ENCODE results near the gene FAM168A.

DNA sequence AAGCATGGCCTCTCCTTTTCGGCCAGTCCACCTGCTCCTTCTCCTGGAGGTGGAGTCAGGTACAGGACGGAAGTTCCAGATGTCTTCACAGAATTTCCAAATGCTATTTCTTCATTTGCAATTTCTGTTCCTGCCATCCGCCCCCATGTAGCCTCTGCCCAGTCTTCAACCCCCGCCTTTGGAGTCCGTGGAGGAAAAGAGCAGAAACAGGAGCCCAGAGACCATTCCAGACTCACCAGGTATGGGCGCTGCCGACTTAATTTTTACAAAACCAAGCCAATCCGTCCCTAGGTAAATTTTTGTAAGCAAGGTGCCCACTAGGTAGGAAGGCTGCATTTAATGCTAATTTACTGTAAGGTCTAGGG, 192.8 kb downstream of the FAM168A start:
- TF ChIP-seq, protein P1, sequence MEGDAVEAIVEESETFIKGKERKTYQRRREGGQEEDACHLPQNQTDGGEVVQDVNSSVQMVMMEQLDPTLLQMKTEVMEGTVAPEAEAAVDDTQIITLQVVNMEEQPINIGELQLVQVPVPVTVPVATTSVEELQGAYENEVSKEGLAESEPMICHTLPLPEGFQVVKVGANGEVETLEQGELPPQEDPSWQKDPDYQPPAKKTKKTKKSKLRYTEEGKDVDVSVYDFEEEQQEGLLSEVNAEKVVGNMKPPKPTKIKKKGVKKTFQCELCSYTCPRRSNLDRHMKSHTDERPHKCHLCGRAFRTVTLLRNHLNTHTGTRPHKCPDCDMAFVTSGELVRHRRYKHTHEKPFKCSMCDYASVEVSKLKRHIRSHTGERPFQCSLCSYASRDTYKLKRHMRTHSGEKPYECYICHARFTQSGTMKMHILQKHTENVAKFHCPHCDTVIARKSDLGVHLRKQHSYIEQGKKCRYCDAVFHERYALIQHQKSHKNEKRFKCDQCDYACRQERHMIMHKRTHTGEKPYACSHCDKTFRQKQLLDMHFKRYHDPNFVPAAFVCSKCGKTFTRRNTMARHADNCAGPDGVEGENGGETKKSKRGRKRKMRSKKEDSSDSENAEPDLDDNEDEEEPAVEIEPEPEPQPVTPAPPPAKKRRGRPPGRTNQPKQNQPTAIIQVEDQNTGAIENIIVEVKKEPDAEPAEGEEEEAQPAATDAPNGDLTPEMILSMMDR (IDR thresholded peaks at IDR 0.05; ENCODE audit: poor library complexity) = no peak
- no peak for TF ChIP-seq EZH2 (IDR thresholded peaks at IDR 0.05; ENCODE audit: borderline replicate concordance)
